Ovary (tissue), 3 donors: Measurements from ENCODE around the gene IL21.

Experiments used
- CTCF ChIP-seq, 3 donors: fragments of 450-650 bp in 2 of 3; fragments of 200-600 bp in 1 of 3; IDR thresholded peaks; one replicate each; pipeline versions ENCODE4 v1.5.1 to v1.8.0; 2016 to 2022; ENCODE audit warnings: antibody characterized with exemption in 3 of 3, mild to moderate bottlenecking in 1 of 3
- EP300 ChIP-seq: sonication (generic); formaldehyde crosslinking; IDR thresholded peaks from one replicate; pipeline ENCODE4 v1.6.1; 2017; ENCODE audit warnings: antibody characterized with exemption
- POLR2A ChIP-seq: fragments of 450-650 bp; IDR thresholded peaks from one replicate; pipeline ENCODE4 v1.6.1; 2017; ENCODE audit warnings: antibody characterized with exemption, mild to moderate bottlenecking, moderate library complexity
- donor health status: DM: no; HTN: no; CAD: no.

- TF ChIP-seq CTCF (IDR thresholded peaks at IDR 0.05), result no peak
- no peak for TF ChIP-seq EP300
- TF ChIP-seq POLR2A, result no peak
Measured at GRCh38 chr4:122625156-122625555, 4.3 kb upstream of the IL21 start.
